Hematopoietic multipotent progenitor cell treated with erythropoietin and hydrocortisone succinate and interleukin-3 and kit ligand, for 4 days (in vitro differentiated cells): ENCODE data around the gene TEKT5.
A peak's percentile ranks its signal among the peaks of the same experiment; 100 is the strongest.
"Not testable (repeated sequence)": the region's sequence is repeated elsewhere in the genome, so short reads cannot be mapped to it uniquely, and the experiment has no call there.

Experiments
- DNase-seq: peaks from one replicate; pipeline ENCODE4 v3.0.0-alpha.2; 2015

Gene TEKT5

DNA sequence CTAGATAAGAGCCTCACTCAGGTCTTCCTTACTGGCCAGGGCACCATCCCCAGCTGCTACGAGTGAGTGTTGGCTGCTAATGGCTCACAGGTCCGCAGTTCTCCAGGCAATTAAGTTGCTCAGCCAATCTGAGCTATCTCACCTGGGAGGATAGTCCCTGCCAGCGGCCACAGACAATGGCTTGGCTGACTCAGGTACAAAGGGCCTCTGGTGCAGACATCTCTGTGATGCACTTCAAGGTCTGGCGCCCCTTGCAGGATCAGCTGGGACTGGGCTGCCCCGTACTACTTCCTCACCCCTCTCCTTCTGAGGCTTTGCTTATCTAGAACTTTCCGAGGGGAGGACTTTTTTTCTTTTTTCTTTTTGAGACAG lies 65.2 kb downstream of the TEKT5 start:
- peak; percentile 27 for DNase-seq

GRCh38 chr16:10625595-10626357 lies 69.0 kb downstream of the TEKT5 start:
- peak; percentile 65 for DNase-seq

- no peak for DNase-seq
These were observed 70.2 kb downstream of the TEKT5 start for GRCh38 chr16:10624527-10624926.

- no peak for DNase-seq
These were observed 71.7 kb downstream of the TEKT5 start for GRCh38 chr16:10623059-10623458.

DNA sequence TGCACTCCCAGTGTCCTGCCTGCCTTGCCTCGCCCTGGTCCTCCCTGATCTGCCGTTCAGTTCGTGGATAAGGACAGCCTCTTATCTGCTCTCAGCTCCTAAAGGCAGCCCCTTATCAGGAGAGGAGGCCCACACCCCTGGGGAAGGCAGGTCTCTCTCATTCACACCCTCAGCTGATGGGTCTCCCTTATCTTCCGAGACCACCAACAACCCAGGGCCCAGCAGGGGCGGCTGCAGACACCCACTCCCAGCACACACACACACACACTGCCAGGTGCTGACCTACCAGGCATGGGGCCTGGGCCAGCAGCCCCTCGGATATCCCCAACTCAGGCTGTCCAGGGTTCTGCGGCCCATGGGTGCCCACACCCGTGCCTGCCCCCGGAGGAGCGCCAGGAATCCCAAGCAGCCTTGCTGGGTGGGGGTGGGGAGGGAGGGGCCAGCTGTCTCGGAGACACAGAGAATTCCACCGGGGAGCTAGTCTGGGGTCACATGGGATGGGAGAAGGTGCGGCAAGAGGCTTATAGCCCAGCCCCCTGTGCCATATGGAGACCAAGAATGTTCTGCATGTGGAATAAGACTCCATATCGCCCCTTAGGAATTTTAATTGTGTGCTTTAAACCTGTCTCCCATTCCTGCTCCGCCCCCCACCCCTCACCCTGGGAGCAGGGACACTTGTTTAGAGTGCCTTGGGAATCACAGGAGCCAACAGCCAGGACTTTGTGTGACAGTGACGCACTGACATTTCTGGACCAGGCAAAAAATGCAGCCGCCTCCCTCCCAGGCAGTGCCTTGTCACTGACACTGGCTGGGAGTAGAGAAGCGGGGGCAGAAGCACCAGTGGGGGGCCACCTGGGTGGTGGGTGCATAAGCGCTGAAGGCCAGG lies 72.5 kb downstream of the TEKT5 start:
- peak; percentile 69 for DNase-seq

DNA sequence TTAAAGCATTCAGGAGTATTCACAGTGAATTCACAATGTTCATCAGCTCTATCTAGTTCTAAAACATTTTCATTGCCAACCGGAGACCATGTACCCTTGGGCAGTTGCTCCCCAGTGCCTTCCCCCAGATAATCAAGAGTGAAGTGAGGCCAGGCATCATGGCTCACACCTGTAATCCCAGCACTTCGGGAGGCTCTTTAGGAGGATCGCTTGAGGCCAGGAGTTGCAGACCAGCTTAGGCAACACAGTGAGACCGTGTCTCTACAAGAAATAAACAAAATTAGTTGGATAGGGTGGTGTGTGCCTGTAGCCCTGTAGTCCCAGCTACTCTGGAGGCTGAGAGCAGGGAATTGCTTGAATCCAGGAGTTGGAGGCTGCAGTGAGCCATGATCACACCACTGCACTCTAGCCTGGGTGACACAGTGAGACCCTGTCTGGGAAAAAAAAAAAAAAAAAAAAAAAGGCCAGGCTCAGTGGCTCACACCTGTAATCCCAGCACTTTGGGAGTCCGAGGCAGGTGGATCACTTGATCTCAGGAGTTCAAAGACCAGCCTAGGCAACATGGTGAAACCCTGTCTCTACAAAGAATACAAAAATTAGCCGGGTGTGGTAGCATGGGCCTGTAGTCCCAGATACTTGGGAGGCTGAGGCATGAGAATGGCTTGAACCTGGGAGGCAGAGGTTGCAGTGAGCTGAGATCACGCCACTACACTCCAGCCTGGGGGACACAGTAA lies 73.3 kb downstream of the TEKT5 start:
- DNase-seq = not testable (repeated sequence)

DNA sequence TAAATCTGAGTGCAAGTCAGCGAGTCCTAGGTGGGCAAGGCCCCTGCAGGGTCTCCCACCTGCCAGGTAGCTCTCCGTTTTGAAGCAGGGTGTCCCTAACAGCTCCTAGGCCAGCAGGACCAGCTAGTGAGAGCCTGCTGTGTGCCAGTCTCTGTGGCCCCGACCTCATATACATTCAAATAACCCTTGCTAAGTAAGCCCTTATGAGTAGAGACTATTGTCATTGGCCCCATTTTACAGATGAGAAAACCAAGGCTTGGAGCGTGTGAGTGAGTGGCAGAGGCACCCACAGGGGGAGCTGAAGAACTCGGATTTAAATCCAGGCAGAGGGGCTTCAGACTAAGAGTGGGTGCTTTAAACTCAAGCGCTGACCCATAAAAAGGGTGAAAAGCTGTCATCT lies 74.6 kb downstream of the TEKT5 start:
- DNase-seq = no peak

- peak; percentile 84 for DNase-seq
These were observed 75.4 kb downstream of the TEKT5 start for GRCh38 chr16:10619271-10619849.

DNA sequence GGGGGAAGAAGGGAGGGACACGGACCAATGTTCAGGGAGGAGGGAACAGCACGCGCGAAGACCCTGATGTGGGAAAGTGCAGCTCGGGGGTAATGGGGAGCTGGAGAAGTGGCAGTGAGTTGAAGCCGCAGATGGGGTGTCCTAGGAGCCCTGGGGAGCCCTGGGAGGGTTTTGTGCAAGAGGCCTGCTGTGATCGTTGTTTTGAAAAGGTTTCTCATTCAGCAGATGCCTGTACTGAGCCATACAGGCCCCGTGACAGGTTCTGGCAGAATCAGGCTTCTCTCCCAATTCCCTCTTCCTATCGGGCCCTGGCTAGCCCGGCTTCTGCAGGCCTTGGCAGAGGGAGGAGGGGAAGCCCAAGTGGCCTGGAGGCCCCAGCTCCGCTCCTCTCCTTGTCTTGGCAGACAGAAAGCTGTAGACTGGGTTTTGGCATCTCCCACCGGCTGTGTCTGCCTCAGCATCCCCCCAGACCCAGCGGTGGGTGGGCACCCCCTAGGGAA lies 76.0 kb downstream of the TEKT5 start:
- DNase-seq = no peak

DNA sequence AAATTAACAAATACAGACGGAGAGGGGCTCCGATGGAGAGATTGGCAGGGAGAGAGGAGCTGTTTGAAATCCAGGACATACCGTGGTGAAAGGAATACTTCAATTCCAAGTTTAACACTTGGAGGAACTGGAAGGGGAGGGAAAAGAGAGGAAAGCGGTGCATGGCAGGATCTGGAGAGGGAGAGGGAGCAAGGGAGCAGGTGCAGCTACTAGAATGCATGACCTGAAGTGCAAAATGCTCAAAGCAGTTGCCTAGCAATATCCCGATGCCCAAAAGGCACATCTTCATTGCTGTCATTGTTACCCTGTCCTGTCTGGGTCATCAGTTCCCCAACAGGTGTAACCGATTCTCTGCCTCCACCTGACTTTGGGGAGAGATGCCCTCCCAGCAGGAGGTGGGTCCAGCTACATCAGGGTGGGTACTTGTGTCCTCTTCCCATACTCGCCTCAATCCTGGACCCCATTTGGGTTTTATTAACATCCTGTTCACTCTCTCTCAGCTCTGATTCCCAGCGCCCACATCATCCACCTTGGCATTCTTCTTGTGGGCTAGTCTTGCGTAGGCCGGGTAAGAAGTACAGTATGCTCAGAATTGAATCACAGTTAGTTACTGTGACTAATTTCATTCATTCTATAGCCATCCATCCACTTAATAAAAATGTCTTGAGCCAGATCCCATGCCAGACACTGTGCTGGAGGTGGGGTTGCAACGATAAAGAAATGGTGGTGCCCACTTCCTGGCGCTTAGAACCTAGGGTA lies 76.9 kb downstream of the TEKT5 start:
- no peak for DNase-seq

DNA sequence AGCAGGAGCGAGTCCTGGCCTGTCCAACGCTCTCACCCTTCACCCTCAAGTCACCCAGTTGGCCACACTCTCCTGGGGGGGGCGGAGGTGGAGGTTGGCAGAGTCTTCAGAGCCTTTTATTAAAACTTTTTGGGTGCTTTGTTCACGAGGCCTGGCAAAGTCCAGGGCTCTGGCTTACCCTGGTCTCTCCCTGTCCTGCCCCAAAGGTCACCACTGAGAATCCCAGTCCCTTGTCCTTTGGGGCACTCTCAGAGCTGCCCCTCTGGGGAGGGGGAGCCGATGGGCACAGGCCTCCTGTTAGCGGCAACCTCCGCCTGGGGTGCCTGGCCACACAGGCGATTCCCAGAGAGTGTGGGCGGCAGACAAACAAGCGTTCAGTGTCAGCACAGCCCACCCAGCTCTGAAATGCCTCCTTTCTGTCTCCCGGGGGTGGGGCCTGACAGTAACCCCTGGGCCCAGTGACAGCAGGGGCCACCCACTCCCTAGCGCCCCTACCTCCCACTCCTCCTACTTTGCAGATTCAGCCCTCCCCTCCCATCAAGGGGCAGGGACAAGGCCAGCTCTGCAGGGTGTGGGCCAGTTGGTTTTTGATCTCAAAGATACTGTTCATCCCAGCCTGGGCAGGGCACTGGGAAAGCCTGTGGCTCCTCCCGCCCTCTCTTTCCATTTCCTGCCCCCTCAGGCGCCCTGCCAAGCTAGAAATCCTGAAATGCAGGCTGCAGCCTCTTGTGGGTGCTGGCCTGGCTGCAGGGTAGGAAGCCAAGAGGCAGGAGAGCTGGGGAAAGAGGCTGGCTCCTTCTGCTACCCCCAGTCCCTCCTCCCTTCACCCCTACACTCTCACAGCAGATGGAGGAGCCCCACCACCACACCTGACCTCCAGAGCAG lies 77.7 kb downstream of the TEKT5 start:
- peak; percentile 42 for DNase-seq

DNA sequence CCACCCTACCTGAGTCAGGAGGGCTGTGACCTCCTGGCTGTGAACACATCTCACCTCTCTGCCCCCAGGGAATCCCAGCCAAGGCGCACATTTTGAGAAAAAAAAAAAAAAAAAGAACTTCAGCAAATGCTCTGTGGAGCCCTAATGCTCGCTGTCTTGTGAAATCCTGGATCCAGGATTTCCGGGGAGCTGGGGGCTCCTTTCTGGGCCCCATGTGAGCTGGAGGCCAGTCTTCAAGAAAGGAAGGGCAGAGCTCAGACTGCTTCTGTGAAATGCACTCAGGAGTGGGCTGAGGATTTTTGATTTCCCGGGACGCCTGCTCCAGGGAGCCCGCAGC lies 78.3 kb downstream of the TEKT5 start:
- no peak for DNase-seq

GRCh38 chr16:10614685-10615084 lies 80.0 kb downstream of the TEKT5 start:
- DNase-seq = no peak

DNA sequence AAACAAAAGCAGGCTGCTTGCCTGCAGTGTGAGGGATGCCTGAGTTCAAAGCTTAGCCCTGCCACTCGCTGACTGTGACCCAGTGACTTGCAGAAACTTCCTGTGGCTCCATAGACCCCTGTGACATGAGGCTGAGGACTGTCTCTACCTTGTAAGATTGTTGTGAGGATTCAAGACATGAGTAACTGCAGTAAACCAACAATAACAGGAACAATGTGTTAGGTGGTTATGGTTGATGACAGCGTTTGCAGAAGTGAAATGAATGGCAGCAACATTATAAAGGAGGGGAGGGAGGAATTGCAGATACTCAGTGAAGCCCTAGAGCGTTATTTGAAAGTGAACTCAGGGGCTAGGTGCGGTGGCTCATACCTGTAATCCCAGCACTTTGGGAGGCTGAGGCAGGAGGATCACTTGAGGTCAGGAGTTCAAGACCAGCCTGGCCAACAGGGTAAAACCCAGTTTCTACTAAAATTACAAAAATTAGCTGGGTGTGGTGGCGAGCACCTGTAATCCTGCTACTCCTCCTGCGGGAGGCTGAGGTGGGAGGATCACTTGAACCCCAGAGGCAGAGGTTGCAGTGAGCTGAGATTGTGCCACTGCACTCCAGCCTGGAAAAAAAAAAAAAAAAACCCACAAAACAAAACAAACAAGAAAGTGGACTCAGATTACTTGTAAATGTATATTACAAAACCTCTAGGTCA lies 80.8 kb downstream of the TEKT5 start:
- peak; percentile 30 for DNase-seq

DNA sequence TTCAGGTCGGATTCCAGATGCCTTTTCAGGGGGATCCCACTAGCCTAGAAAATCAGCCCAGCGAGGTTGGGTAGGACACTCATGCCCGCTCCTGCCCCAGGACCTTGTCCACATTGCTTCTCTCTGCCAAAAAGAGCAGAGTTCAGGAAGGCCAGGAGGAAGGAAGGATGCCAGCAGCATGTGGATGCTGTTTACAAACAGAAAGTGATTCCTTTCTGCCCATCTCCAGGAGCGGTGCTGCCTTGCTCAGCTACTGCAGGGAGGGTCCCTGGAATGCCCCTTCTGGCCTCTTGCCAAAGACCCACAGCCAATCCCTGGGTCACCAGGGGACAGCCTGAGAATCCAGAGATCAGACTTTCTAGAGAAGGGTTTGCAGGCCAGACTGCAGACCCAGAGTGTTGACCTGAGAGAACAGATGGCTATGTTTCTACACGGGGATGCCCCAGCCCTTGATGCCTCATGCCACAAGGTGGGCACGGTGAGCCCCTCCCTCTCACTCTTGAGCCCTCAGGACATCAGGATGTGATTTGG lies 82.0 kb downstream of the TEKT5 start:
- no peak for DNase-seq

- DNase-seq = no peak
These were observed 82.8 kb downstream of the TEKT5 start for GRCh38 chr16:10611825-10612342.

DNA sequence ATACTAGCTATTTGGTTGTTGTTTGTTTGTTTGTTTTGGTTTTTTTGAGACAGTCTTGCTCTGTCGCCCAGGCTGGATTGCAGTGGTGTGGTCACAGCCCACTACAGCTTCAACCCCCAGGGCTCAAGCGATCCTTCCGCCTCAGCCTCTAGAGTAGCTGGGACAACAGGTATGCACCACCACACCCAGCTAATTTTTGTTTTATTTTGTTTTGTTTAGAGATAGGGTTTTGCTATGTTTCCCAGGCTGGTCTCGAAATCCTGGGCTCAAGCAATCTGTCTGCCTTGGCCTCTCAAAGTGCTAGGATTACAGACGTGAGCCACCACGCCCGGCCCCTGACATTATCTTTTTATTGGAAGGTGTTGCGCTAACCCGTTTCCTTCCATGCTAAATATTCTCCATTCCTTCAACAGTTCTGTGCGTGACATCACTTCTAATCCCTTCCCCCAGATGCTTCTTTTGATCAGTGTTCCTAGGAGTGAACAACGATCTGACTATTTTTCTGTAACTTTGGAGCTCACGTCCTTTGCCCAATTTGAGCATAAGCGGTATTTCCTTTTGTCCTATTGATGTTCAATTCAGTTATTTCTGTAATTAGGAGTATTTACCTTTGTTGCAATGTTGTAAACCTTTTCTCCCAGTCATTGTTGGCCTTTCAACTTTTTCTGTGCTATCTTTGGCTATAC lies 84.1 kb downstream of the TEKT5 start:
- DNase-seq = no peak

DNA sequence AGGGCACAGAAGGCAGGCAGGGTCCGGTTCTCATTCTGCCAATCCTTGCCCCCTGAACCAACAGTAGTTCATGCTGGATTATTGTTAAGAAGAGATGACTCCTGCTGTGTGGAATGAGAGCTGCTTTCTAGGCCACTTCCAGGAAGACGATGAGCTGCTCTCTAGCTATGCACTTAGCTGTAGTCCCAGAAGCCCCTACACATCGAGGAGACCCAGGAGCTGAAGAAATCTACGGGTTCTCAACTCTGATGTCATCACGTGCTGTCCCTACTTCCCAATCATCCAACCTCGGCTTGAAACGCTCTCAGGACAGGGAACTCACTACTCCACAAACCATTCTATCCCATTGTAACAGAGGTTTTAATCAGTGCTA lies 85.3 kb downstream of the TEKT5 start:
- DNase-seq = no peak

DNA sequence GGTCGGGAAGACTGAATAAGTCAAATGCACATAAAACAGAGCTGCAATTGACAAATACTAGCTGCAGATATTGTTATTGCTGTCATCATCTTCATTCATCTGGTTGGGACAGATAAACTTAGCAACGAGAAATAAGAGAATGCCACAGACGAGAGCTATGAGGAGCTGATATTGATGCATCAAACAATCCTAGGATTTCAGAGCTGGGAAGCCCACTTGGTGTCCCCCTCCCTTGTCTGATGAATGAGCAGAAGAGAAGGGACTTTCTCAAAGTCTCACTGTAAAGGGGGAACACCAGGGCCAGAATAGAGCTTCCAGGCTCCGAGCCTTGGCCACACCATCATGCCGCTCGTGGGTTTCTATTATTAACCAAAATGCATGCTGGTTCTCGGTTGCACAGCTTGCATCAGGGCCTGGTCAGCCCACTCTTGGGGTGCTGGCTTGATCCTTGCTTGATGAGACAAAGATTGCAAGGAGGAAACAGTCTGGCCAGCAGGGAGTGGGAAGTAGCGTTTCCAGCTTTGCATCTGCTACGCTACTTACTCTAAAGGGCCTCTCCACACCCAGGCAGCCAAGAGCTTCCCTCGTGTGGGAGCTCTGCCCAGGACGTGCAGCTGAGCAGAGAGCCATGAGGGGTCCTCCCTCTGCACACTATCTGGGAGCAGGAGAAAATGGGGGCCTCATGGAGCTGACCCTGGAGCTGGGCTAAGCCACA lies 85.9 kb downstream of the TEKT5 start:
- DNase-seq = no peak
